ENCODE data around the gene TMEM106B. TPM values are rescaled to one million over a fixed set of nuclear protein-coding genes. Genes with fewer than 3 reads are reported as not detected.

TMEM106B gene
- total and polyA plus RNA-seq, 2 of the 8 experiments (the other 6 are each of a cell fraction or from before 2014, with no cell fraction given), result 16.0 to 29.1 TPM

- DNase-seq (ENCODE audit: low read depth in 1 of 2, low spot score in 2 of 2) (no peak), FAIRE-seq (no peak)
- CTCF ChIA-PET (ENCODE audit: partially characterized antibody), result no interaction called here
Observed at GRCh38 chr7:12194426-12194825, 16.7 kb upstream of the TMEM106B start.

More at GRCh38 chr7:12194426-12194825, 16.7 kb upstream of the TMEM106B start:
- Histone ChIP-seq H3K4me3 (ENCODE audit: extremely low read depth in 1 of 4, insufficient read depth in 2 of 4, low read depth in 3 of 4, low read length in 4 of 4) (no peak overlapping the region), H2AFZ (ENCODE audit: low read length) (no peak overlapping the region), H3K27ac (ENCODE audit: low read depth, low read length) (no peak overlapping the region), H3K9ac (replicated peaks in 1 of 4; ENCODE audit: extremely low read depth in 1 of 4, low read depth in 3 of 4, low read length in 3 of 4) (no peak overlapping the region), H4K20me1 (replicated peaks in 1 of 2; ENCODE audit: control insufficient read depth in 1 of 2, insufficient read depth in 2 of 2, low read length in 2 of 2) (no peaks in the 10 kb centered on the region), H2BK20ac (ENCODE audit: low read length) (no peak overlapping the region), H3K14ac (ENCODE audit: insufficient read length) (no peak overlapping the region), H4K91ac (replicated peaks; ENCODE audit: insufficient read length, low read length) (no peak overlapping the region), H3K18ac (ENCODE audit: extremely low read depth, low read length) (no peak overlapping the region), H3K23me2 (ENCODE audit: low read depth, low read length) (no peaks in the 10 kb centered on the region), H2BK15ac (ENCODE audit: low read length) (no peak overlapping the region), H2BK12ac (ENCODE audit: low read depth, low read length) (no peak overlapping the region), H3K4me1 (replicated peaks in 1 of 4; ENCODE audit: control insufficient read depth in 3 of 4, insufficient read depth in 4 of 4, low read length in 3 of 4) (peaks cover 0 to 6% (median 2%) of the 10 kb centered on the region in 4 experiments; a peak in 2 of 7 replicates), H3K56ac (replicated peaks; ENCODE audit: insufficient read length, low read depth, low read length) (no peak overlapping the region), H3K23ac (ENCODE audit: insufficient read length) (no peak overlapping the region), H3K79me1 (ENCODE audit: low read depth, low read length) (no peaks in the 10 kb centered on the region), H3K4me2 (ENCODE audit: insufficient read depth in 1 of 2, low read depth in 2 of 2, low read length in 2 of 2) (no peak overlapping the region), H2BK5ac (ENCODE audit: low read depth, low read length) (no peak overlapping the region), H3K4ac (replicated peaks; ENCODE audit: insufficient read length, low read depth, low read length) (no peak overlapping the region), H3K79me2 (ENCODE audit: control insufficient read depth in 1 of 2, insufficient read depth in 2 of 2, low read length in 2 of 2) (no peaks in the 10 kb centered on the region), H2BK120ac (replicated peaks; ENCODE audit: low read depth, low read length) (no peak overlapping the region), H3K27me3 (replicated peaks in 1 of 4; ENCODE audit: control insufficient read depth in 3 of 4, extremely low read depth in 1 of 4, insufficient read depth in 3 of 4, low read length in 3 of 4) (no peaks in the 10 kb centered on the region), H4K5ac (ENCODE audit: insufficient read length, low read depth, low read length) (no peak overlapping the region), H3K9me3 (ENCODE audit: insufficient read depth in 2 of 2, low read depth in 1 of 2, low read length in 1 of 2) (no peaks in the 10 kb centered on the region), H3K36me3 (ENCODE audit: control insufficient read depth in 2 of 4, insufficient read depth in 4 of 4, low read length in 3 of 4) (no peaks in the 10 kb centered on the region), H4K8ac (ENCODE audit: extremely low read depth, insufficient read depth, low read length) (no peak overlapping the region), H2AK5ac (ENCODE audit: low read depth, low read length) (no peak overlapping the region)
- POLR2A ChIA-PET (ENCODE audit: partially characterized antibody), result no interaction called here
- no peak for TF ChIP-seq NANOG (IDR thresholded peaks at IDR 0.05; ENCODE audit: insufficient read depth, low read depth, low read length, poor library complexity, severe bottlenecking)
- TF ChIP-seq BCL11A (IDR thresholded peaks at IDR 0.05; ENCODE audit: low read depth in 2 of 2, low read length in 2 of 2), result no peak
- TF ChIP-seq SIRT6 (IDR thresholded peaks at IDR 0.05; ENCODE audit: low read length), result no peak
- TF ChIP-seq TAF7 (optimal IDR thresholded peaks at IDR 0.05; ENCODE audit: borderline replicate concordance, low read depth, low read length), result no peak
- TF ChIP-seq CBX5 (IDR thresholded peaks at IDR 0.05; ENCODE audit: low read depth, low read length), result no peak
- no peak for TF ChIP-seq RNF2 (IDR thresholded peaks at IDR 0.05; ENCODE audit: borderline replicate concordance, low read depth, low read length, missing control alignments, poor library complexity, severe bottlenecking)
- no peak for TF ChIP-seq SIX5 (IDR thresholded peaks at IDR 0.05; ENCODE audit: low read depth, low read length)
- TF ChIP-seq E2F6 (IDR thresholded peaks at IDR 0.05), result no peak
- no peak for TF ChIP-seq TBP (IDR thresholded peaks at IDR 0.05; ENCODE audit: low read depth, low read length)
- TF ChIP-seq RFX5 (IDR thresholded peaks at IDR 0.05; ENCODE audit: borderline replicate concordance, low read depth, low read length), result no peak
- no peak for TF ChIP-seq SP4 (IDR thresholded peaks at IDR 0.05; ENCODE audit: low read length)
- no peak for TF ChIP-seq GABPA (IDR thresholded peaks at IDR 0.05; ENCODE audit: borderline replicate concordance, insufficient read depth, low read length)
- no peak for TF ChIP-seq TAF1 (IDR thresholded peaks at IDR 0.05; ENCODE audit: low read depth, low read length)
- TF ChIP-seq RBBP5 (IDR thresholded peaks at IDR 0.05; ENCODE audit: borderline replicate concordance, low read depth, low read length), result no peak

All from H1 (cell line).